HUES64 (cell line): ENCODE data around the gene NEGR1.

Source experiments
- H3K27ac ChIP-seq: 2 replicates; pipeline ENCODE4 v1.7.0; 2013; ENCODE audit warnings: low read depth, low read length, inconsistent platforms
- H3K27me3 ChIP-seq: 2 replicates; pipeline ENCODE4 v1.6.1; 2013; ENCODE audit warnings: mild to moderate bottlenecking, low read length; ENCODE audit not compliant: insufficient read depth
- H3K36me3 ChIP-seq: 2 replicates; pipeline ENCODE4 v1.6.1; 2013; ENCODE audit warnings: mild to moderate bottlenecking, low read length; ENCODE audit not compliant: insufficient read depth
- H3K4me1 ChIP-seq: 2 replicates; pipeline ENCODE4 v1.6.1; 2013; ENCODE audit warnings: mild to moderate bottlenecking, low read length, moderate library complexity; ENCODE audit not compliant: insufficient read depth
- H3K4me3 ChIP-seq: 2 replicates; pipeline ENCODE4 v1.5.1; 2013; ENCODE audit warnings: mild to moderate bottlenecking, low read length, moderate library complexity
- H3K9ac ChIP-seq: 2 replicates; pipeline ENCODE4 v1.6.1; 2013; ENCODE audit warnings: mild to moderate bottlenecking, low read depth, low read length
- H3K9me3 ChIP-seq: 2 replicates; pipeline ENCODE4 v1.6.1; 2013; ENCODE audit warnings: low read depth, low read length; ENCODE audit not compliant: insufficient read depth
- WGBS: fragments of 150-250, 120-280 bp; methylation state at CpG from one replicate; pipeline ENCODE4 v1.1.7; 2013; ENCODE audit warnings: missing lambda C conversion rate; 5-methylcytosine and 5-hydroxymethylcytosine counted together

Gene NEGR1

DNA sequence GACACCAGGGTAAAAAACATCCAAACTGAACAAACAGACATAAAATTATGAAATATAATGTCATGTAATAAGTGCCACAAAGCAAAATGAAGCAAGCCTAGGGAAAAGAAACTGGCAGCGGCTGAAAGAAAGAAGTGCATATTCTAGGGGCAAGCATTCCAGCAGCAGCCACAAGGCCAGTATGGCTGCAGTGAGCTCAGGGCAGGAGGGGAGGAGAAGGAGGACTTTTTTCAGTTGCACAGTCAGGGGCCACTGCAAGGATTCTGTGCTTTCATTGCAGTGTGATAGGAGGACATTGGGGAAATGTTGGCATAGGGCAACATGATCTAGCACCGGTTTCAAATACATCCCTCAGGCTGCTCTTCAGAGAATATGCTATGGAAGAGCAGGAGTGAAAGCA is 263.8 kb downstream of the NEGR1 start:
- Histone ChIP-seq H3K4me1 (peaks cover 22% of the 10 kb centered on the region), H3K9me3 (no peaks in the 10 kb centered on the region), H3K4me3 (no peak overlapping the region), H3K36me3 (no peaks in the 10 kb centered on the region), H3K27me3 (no peaks in the 10 kb centered on the region), H3K27ac (no peak overlapping the region), H3K9ac (no peak overlapping the region)
- WGBS = 94% methylated on average over 2 of the region's 2 CpGs

DNA sequence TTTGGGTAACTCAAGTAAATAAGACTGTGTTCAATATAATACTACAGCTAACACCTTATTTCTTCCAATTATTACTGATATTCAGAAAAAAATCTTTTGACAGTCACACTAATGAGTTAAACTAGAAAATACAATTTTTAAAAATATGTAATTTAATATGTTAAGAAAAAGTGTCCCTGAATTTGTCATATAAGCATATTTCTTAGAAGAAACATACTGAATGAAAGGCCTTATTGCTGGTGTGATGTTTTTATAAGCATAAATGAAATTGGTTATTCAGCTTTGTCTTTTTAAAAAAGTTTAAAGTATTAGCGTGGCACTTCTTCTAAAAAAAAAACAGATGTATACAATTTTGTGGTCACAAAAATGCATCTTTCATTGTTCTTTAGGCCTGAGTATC is 267.3 kb downstream of the NEGR1 start:
- no peak overlapping the region for H3K9ac ChIP-seq
- H3K27ac ChIP-seq = no peak overlapping the region
- whole genome bisulfite sequencing = 75% methylated on average over 1 of the region's 1 CpG
- no peaks in the 10 kb centered on the region for H3K9me3 ChIP-seq
- H3K4me3 ChIP-seq = no peak overlapping the region
- no peaks in the 10 kb centered on the region for H3K36me3 ChIP-seq
- no peaks in the 10 kb centered on the region for H3K27me3 ChIP-seq
- H3K4me1 ChIP-seq = peaks cover 10% of the 10 kb centered on the region

DNA sequence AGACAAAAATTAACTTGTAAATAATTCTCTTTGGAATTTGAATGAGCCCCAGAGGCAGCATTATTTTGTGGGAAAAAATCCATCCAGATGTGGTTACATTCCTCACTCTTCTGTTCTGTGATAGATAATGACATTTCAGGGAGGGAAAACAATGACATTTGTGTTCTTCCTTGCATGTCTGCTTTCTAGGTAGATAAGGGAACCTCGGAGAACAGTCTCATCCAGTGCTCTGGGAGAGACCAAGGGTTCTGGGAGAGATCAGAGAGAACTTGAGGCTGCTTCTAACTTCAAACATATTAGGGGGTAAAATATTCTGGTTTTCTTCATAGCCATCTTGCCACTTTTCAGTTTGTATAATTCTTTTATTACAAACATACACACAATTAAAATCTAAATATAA is 269.2 kb downstream of the NEGR1 start:
- Histone ChIP-seq H3K4me3 (no peak overlapping the region), H3K4me1 (peaks cover 1% of the 10 kb centered on the region; the same call in 1 of the 2 replicates)
- 87% methylated on average over 1 of the region's 1 CpG for WGBS

GRCh38 chr1:72011721-72012120 is 270.6 kb downstream of the NEGR1 start:
- H3K4me1 ChIP-seq = 0 out of 2 replicates have a peak, but pooled peaks cover 3% of the 10 kb centered on the region
- no peak overlapping the region for H3K27ac ChIP-seq
- no peaks in the 10 kb centered on the region for H3K27me3 ChIP-seq
- H3K9me3 ChIP-seq = no peaks in the 10 kb centered on the region
- WGBS = 94% methylated on average over 5 of the region's 6 CpGs
- H3K9ac ChIP-seq = no peak overlapping the region
- H3K4me3 ChIP-seq = no peak overlapping the region
- no peaks in the 10 kb centered on the region for H3K36me3 ChIP-seq

More for the DNA sequence above, 269.2 kb downstream of the NEGR1 start:
- Histone ChIP-seq H3K27ac (no peak overlapping the region), H3K9me3 (no peaks in the 10 kb centered on the region), H3K27me3 (no peaks in the 10 kb centered on the region), H3K9ac (no peak overlapping the region), H3K36me3 (no peaks in the 10 kb centered on the region)

DNA sequence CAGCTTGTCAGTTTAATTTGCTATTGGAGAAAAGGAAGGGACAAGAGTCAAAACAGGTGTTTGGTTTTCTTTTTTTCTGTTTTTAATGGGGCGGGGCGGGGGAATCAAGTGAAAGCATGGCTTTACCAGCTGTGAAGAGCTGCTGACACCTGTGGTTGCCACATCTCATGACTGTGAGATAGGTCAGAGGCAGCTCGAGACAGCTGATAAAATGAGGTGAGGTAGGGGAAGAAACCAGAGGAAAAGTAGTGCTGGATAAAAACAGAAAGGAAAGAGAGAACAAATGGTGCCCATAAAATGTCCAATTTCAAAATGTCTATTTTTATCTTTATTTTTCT is 272.3 kb downstream of the NEGR1 start:
- H3K36me3 ChIP-seq = no peaks in the 10 kb centered on the region
- H3K27ac ChIP-seq = no peak overlapping the region
- WGBS = 86% methylated on average over 3 of the region's 3 CpGs
- no peaks in the 10 kb centered on the region for H3K27me3 ChIP-seq
- H3K4me3 ChIP-seq = no peak overlapping the region
- no peaks in the 10 kb centered on the region for H3K9me3 ChIP-seq
- H3K9ac ChIP-seq = no peak overlapping the region
- H3K4me1 ChIP-seq = peaks cover 12% of the 10 kb centered on the region

DNA sequence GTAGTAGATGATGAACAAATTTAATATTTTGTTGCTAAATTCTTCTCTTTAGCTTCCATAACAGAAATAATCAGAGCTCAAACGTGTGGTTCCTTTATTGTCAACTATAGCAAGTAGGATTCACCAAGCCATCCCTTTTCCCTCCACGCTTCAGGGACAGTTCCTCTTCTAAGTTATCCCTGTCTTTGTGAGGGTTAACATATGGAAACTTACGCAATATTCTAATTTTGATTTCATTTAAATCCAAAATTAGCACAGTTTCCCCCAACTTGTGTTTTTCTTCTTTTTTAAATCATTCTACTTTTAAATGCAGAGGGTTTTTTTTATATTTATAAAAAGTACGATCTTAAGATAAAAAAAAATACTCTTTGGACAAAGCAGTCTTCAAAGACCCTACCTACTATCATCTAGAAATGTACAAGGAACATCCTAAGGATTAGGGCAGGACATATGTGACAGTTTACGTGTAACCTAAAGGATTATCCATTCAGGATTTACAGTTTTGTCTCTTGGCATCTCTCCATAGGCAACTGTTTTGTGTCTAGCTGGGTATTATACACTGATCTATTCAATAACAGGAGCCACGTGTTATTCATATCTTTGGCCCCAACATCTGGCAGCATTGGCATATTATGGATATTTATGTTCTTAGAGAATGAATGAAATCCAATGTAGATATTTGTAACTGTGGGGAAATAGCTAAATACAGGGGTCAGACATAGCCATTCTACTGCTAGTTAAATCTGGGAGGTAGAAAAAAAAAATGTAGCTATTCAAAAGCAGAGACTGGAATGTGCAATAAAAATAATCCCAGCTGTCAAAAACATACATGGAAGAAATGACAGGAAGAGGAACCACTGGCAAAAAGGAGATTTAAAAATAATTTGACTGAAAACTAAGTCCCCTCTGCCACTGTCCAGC is 272.9 kb downstream of the NEGR1 start:
- no peak overlapping the region for H3K4me3 ChIP-seq
- H3K9ac ChIP-seq = no peak overlapping the region
- H3K9me3 ChIP-seq = no peaks in the 10 kb centered on the region
- no peaks in the 10 kb centered on the region for H3K36me3 ChIP-seq
- peaks cover 12% of the 10 kb centered on the region for H3K4me1 ChIP-seq
- no peaks in the 10 kb centered on the region for H3K27me3 ChIP-seq
- no peak overlapping the region for H3K27ac ChIP-seq
- WGBS = 93% methylated on average over 5 of the region's 6 CpGs

DNA sequence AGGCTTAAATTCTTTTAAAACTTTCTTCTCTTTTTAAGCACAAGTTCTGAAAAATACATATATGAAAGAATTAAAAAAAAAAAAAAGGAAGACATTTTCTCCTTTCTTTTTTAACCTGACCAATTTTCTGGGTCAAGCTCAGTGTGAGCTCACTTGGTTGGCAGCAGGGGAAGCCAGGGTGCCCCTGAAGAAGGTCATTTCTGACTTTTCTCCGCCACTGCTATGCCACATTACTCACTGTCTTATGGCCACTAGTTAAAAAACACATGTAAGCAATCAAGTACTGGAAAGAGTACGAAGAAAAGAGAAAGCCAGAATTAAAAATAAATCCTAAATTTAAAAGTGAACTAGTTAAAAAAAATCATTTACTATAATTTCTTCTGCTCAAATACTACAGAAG is 275.0 kb downstream of the NEGR1 start:
- no peak overlapping the region for H3K9ac ChIP-seq
- H3K27me3 ChIP-seq = no peaks in the 10 kb centered on the region
- no peak overlapping the region for H3K4me3 ChIP-seq
- H3K4me1 ChIP-seq = peaks cover 19% of the 10 kb centered on the region
- WGBS = 100% methylated on average over 1 of the region's 2 CpGs
- no peaks in the 10 kb centered on the region for H3K9me3 ChIP-seq
- H3K27ac ChIP-seq = no peak overlapping the region
- no peaks in the 10 kb centered on the region for H3K36me3 ChIP-seq

- Histone ChIP-seq H3K9me3 (no peaks in the 10 kb centered on the region), H3K9ac (no peak overlapping the region), H3K36me3 (no peaks in the 10 kb centered on the region), H3K27ac (no peak overlapping the region), H3K27me3 (no peaks in the 10 kb centered on the region), H3K4me1 (peaks cover 19% of the 10 kb centered on the region), H3K4me3 (no peak overlapping the region)
- 57% methylated on average over 1 of the region's 1 CpG for WGBS
Measured at GRCh38 chr1:72006092-72006491, 276.2 kb downstream of the NEGR1 start.

GRCh38 chr1:72003092-72003491 is 279.2 kb downstream of the NEGR1 start:
- H3K9me3 ChIP-seq = no peaks in the 10 kb centered on the region
- peaks cover 23% of the 10 kb centered on the region for H3K4me1 ChIP-seq
- H3K27me3 ChIP-seq = no peaks in the 10 kb centered on the region
- no peak overlapping the region; the same call in 1 of the 2 replicates for H3K27ac ChIP-seq
- H3K36me3 ChIP-seq = no peaks in the 10 kb centered on the region
- 79% methylated on average over 3 of the region's 3 CpGs for WGBS
- H3K4me3 ChIP-seq = no peak overlapping the region
- H3K9ac ChIP-seq = no peak overlapping the region

GRCh38 chr1:72000809-72001208 is 281.5 kb downstream of the NEGR1 start:
- peaks cover 12% of the 10 kb centered on the region for H3K4me1 ChIP-seq
- no peaks in the 10 kb centered on the region for H3K27me3 ChIP-seq
- H3K27ac ChIP-seq = peak overlapping the region; percentile 9; the same call in 1 of the 2 replicates
- H3K9me3 ChIP-seq = no peaks in the 10 kb centered on the region
- no peak overlapping the region for H3K9ac ChIP-seq
- no peaks in the 10 kb centered on the region for H3K36me3 ChIP-seq
- H3K4me3 ChIP-seq = no peak overlapping the region
- WGBS = 87% methylated on average over 4 of the region's 4 CpGs

DNA sequence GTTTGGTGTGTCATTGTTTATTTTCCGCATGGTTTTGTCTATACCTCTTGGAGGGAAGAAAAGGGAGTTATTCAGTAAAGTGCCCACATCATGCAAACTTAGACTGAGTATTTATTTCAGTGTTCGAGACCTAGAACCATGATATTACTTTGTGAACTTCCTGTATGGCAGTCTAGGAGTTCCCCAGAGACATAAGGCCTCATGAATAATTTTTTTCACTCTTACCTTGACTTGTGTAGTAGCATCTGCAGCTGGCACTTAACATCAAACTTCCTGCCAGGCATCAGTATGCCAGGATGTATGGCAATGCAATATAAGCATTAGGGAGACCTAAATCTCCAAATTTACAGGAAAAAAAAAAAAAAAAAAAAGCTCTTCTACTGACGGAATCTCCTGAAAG is 287.7 kb downstream of the NEGR1 start:
- Histone ChIP-seq H3K27ac (no peak overlapping the region), H3K27me3 (no peaks in the 10 kb centered on the region), H3K4me1 (peaks cover 3% of the 10 kb centered on the region; the same call in 1 of the 2 replicates), H3K4me3 (no peak overlapping the region), H3K9ac (no peak overlapping the region), H3K9me3 (no peaks in the 10 kb centered on the region), H3K36me3 (no peaks in the 10 kb centered on the region)
- WGBS = 100% methylated on average over 3 of the region's 3 CpGs
